Hepatocyte (in vitro differentiated cells): Measurements from ENCODE around the gene SDK1. TPM values are rescaled to one million over a fixed set of nuclear protein-coding genes. Genes with fewer than 3 reads are reported as not detected.

Experiments used
- DNase-seq: peaks from one replicate; pipeline ENCODE4 v3.0.0-alpha.2; 2016; ENCODE audit warnings: low spot score
- H2AFZ ChIP-seq: fragments of 200-600 bp; sonication (generic); 2 replicates; pipeline ENCODE4 v1.6.0; 2016; ENCODE audit warnings: antibody characterized with exemption, mild to moderate bottlenecking
- H3K27ac ChIP-seq: fragments of 200-600 bp; sonication (generic); 2 replicates; pipeline ENCODE4 v1.5.1; 2016; ENCODE audit warnings: mild to moderate bottlenecking
- H3K27me3 ChIP-seq: fragments of 200-600 bp; sonication (generic); 2 replicates; pipeline ENCODE4 v1.6.1; 2016
- H3K36me3 ChIP-seq: fragments of 200-600 bp; sonication (generic); replicated peaks from 2 replicates; pipeline ENCODE4 v1.5.1; 2016; ENCODE audit warnings: low read depth; ENCODE audit not compliant: insufficient read depth
- H3K4me1 ChIP-seq: fragments of 200-600 bp; sonication (generic); 2 replicates; pipeline ENCODE4 v1.5.1; 2016; ENCODE audit warnings: mild to moderate bottlenecking, moderate library complexity; ENCODE audit not compliant: insufficient read depth
- H3K4me2 ChIP-seq: fragments of 200-600 bp; sonication (generic); 2 replicates; pipeline ENCODE4 v1.6.0; 2016
- H3K4me3 ChIP-seq: fragments of 200-600 bp; sonication (generic); 2 replicates; pipeline ENCODE4 v1.5.1; 2016; ENCODE audit warnings: mild to moderate bottlenecking
- H3K79me2 ChIP-seq: fragments of 200-600 bp; sonication (generic); 2 replicates; pipeline ENCODE4 v1.6.0; 2017; ENCODE audit warnings: mild to moderate bottlenecking
- H3K9me2 ChIP-seq: fragments of 200-600 bp; sonication (generic); replicated peaks from 2 replicates; pipeline ENCODE4 v1.6.0; 2017; ENCODE audit warnings: mild to moderate bottlenecking; ENCODE audit not compliant: insufficient read depth
- H3K9me3 ChIP-seq: fragments of 200-600 bp; sonication (generic); 2 replicates; pipeline ENCODE4 v1.5.1; 2016; ENCODE audit warnings: low read depth, mild to moderate bottlenecking
- H4K20me1 ChIP-seq: fragments of 200-600 bp; sonication (generic); 2 replicates; pipeline ENCODE4 v1.6.0; 2016; ENCODE audit warnings: mild to moderate bottlenecking; ENCODE audit not compliant: insufficient read depth, poor library complexity, severe bottlenecking
- EZH2 ChIP-seq: fragments of 200-600 bp; sonication (generic); IDR thresholded peaks from 2 replicates; pipeline ENCODE4 v1.6.1; 2016; ENCODE audit warnings: antibody characterized with exemption, mild to moderate bottlenecking, borderline replicate concordance
- EZH2phosphoT487 ChIP-seq: fragments of 200-600 bp; sonication (generic); IDR thresholded peaks from one replicate; pipeline ENCODE4 v1.6.1; 2018; ENCODE audit warnings: antibody characterized with exemption, mild to moderate bottlenecking, low read depth, moderate library complexity; ENCODE audit not compliant: unreplicated experiment, severe bottlenecking
- WGBS: methylation state at CpG from one replicate; pipeline ENCODE4 v1.1.6; 2016; ENCODE audit warnings: low lambda C conversion rate; ENCODE audit errors: missing lambda C conversion rate; 5-methylcytosine and 5-hydroxymethylcytosine counted together
- polyA plus RNA-seq: library from polyadenylated mRNA; unstranded; fragments of >200 nt; fragmentation: Nextera tagmentation; extraction: Ambion mirVana; gene quantifications from 2 replicates; pipeline ENCODE4 v1.2.1, GENCODE V29; 2016
- total RNA-seq: library from RNA; depleted of rRNA; stranded (reverse); fragments of >200 nt; gene quantifications from 2 replicates; pipeline ENCODE4 v1.2.3, GENCODE V29; 2014
- TF ChIP-seq, protein P1 (sequence below): fragments of 200-600 bp; sonication (generic); IDR thresholded peaks from 2 replicates; pipeline ENCODE4 v1.5.1; 2016; ENCODE audit warnings: antibody characterized with exemption, mild to moderate bottlenecking; ENCODE audit not compliant: poor library complexity

The SDK1 gene
- total and polyA plus RNA-seq, 2 experiments from 2014 or later, result 4.3 to 10.0 TPM

DNA sequence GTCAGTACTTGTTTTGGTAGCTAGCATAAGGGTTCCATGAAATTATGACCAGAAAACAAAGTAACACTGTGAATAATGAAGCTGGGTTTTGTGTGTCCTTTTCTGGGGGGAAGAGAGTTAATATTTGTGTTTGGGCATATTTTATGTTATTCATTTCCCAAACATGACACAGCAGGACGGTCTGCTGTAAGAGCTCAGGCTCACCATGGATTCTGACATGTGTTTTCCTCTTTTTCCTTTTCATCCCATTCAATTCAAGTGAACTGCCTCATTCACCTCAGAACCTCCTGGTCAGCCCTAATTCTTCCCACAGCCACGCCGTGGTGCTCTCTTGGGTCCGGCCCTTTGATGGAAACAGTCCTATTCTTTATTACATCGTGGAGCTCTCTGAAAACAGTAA lies 685.9 kb downstream of the SDK1 start:
- H3K4me3 ChIP-seq, result no peak overlapping the region
- WGBS, result 89% methylated on average over 5 of the region's 5 CpGs
- H3K9me2 ChIP-seq, result no peaks in the 10 kb centered on the region
- no peaks in the 10 kb centered on the region for H3K9me3 ChIP-seq
- DNase-seq, result no peak
- no peaks in the 10 kb centered on the region for H3K36me3 ChIP-seq
- no peaks in the 10 kb centered on the region for H3K27me3 ChIP-seq
- H2AFZ ChIP-seq, result no peak overlapping the region
- no peaks in the 10 kb centered on the region for H3K79me2 ChIP-seq
- no peaks in the 10 kb centered on the region for H4K20me1 ChIP-seq
- H3K4me1 ChIP-seq, result no peaks in the 10 kb centered on the region
- no peak overlapping the region for H3K4me2 ChIP-seq
- H3K27ac ChIP-seq, result no peak overlapping the region
- TF ChIP-seq EZH2phosphoT487 (no peak), EZH2 (no peak)
- TF ChIP-seq, protein P1, sequence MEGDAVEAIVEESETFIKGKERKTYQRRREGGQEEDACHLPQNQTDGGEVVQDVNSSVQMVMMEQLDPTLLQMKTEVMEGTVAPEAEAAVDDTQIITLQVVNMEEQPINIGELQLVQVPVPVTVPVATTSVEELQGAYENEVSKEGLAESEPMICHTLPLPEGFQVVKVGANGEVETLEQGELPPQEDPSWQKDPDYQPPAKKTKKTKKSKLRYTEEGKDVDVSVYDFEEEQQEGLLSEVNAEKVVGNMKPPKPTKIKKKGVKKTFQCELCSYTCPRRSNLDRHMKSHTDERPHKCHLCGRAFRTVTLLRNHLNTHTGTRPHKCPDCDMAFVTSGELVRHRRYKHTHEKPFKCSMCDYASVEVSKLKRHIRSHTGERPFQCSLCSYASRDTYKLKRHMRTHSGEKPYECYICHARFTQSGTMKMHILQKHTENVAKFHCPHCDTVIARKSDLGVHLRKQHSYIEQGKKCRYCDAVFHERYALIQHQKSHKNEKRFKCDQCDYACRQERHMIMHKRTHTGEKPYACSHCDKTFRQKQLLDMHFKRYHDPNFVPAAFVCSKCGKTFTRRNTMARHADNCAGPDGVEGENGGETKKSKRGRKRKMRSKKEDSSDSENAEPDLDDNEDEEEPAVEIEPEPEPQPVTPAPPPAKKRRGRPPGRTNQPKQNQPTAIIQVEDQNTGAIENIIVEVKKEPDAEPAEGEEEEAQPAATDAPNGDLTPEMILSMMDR, result no peak

DNA sequence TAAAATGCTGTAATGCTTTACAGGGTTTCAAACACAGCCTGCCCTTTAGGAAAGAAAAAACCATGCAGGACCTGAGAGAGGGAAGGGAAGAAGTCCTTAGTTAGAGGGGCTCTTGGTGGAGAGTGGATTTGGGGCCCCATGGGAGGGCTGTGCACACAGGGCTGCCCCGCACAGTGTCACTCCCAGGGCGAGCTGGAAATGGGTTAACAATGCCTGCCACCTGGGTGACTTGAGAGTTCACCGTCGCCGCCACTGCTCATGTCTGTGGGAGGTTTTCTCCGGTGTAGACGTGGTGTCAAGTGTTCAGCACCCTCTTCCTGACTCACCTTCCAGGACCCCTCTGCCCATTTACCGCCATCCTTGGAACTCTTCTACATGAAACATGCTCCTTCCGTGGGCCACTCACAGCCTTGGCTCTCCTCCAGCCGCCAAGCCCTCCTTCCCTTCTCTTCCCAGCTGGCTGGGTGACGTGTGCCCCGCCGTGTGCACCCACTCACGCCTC lies 686.4 kb downstream of the SDK1 start:
- Histone ChIP-seq H3K9me2 (no peaks in the 10 kb centered on the region), H3K4me2 (no peak overlapping the region)

DNA sequence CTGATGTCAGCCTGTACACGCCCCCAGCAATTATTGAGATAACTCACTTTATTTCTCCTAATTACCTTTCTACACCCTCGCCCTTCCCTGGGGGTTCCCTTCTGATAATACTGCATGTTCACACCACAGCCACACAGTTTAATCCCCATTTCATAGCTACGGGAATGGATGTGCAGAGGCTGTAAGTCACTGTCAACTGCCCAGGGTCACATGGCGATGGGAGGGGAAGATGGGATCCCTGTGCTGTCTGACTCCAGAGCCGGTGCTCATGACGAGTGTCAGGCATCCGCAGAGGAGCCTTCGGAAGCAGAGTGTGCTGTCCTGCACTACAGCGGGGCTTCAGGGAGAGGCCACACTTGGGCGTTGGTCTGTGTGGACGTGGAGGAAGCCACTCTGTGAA lies 688.7 kb downstream of the SDK1 start:
- no peaks in the 10 kb centered on the region for H3K9me2 ChIP-seq
- no peak overlapping the region for H2AFZ ChIP-seq
- no peak for TF ChIP-seq EZH2phosphoT487
- TF ChIP-seq, protein P1, result no peak
- TF ChIP-seq EZH2, result no peak
- H3K4me1 ChIP-seq, result no peaks in the 10 kb centered on the region
- no peak overlapping the region for H3K4me3 ChIP-seq
- H3K9me3 ChIP-seq, result no peaks in the 10 kb centered on the region
- 91% methylated on average over 11 of the region's 11 CpGs for WGBS
- no peak overlapping the region for H3K27ac ChIP-seq
- no peaks in the 10 kb centered on the region for H3K79me2 ChIP-seq
- H3K36me3 ChIP-seq, result no peaks in the 10 kb centered on the region
- H3K4me2 ChIP-seq, result no peak overlapping the region
- no peaks in the 10 kb centered on the region for H3K27me3 ChIP-seq
- H4K20me1 ChIP-seq, result no peaks in the 10 kb centered on the region
- DNase-seq, result no peak

More for the DNA sequence above, 686.4 kb downstream of the SDK1 start:
- no peaks in the 10 kb centered on the region for H3K79me2 ChIP-seq
- H2AFZ ChIP-seq, result no peak overlapping the region
- H3K4me3 ChIP-seq, result no peak overlapping the region
- no peaks in the 10 kb centered on the region for H3K36me3 ChIP-seq
- no peaks in the 10 kb centered on the region for H3K4me1 ChIP-seq
- no peaks in the 10 kb centered on the region for H3K9me3 ChIP-seq
- no peaks in the 10 kb centered on the region for H3K27me3 ChIP-seq
- no peaks in the 10 kb centered on the region for H4K20me1 ChIP-seq
- no peak for DNase-seq
- WGBS, result 84% methylated on average over 14 of the region's 14 CpGs
- TF ChIP-seq EZH2phosphoT487 (no peak), EZH2 (no peak)
- TF ChIP-seq, protein P1, result no peak
- H3K27ac ChIP-seq, result no peak overlapping the region
